ENCODE measurements around the gene DERA. TPM values are rescaled to one million over a fixed set of nuclear protein-coding genes. Genes with fewer than 3 reads are reported as not detected.

Gene DERA
- total and polyA plus RNA-seq, 4 donors: 15.5 to 57.2 (median 23.7) TPM

GRCh38 chr12:15919418-15919817 is 8.3 kb downstream of the DERA start:
- ATAC-seq (ENCODE audit: low FRiP score): no peak
- intact Hi-C loops (cut with DNase I): no loop called here
- H3K36me3 ChIP-seq (ENCODE audit: control insufficient read depth in 1 of 2, insufficient read depth in 2 of 2, low read length in 1 of 2): no peaks in the 10 kb centered on the region
- H3K27ac ChIP-seq (ENCODE audit: low read depth in 1 of 2, low read length in 2 of 2): no peak overlapping the region
- no peak for DNase-seq
- H3K4me3 ChIP-seq (ENCODE audit: low read length in 2 of 2): no peak overlapping the region
- 66 to 71% methylated on average over 2 of the region's 2 CpGs for WGBS, 2 donors
- H3K4me1 ChIP-seq (ENCODE audit: control insufficient read depth in 1 of 2, insufficient read depth in 2 of 2, low read length in 2 of 2): peaks cover 0 to 3% of the 10 kb centered on the region in 2 donors
- no peaks in the 10 kb centered on the region for H3K9me3 ChIP-seq (ENCODE audit: control insufficient read depth, low read length)
- H3K27me3 ChIP-seq (ENCODE audit: control insufficient read depth in 1 of 2, insufficient read depth in 2 of 2, low read length in 1 of 2): no peaks in the 10 kb centered on the region

GRCh38 chr12:15924956-15925355 is 13.8 kb downstream of the DERA start:
- no peak for ATAC-seq (ENCODE audit: low FRiP score)
- Histone ChIP-seq H3K4me1 (ENCODE audit: control insufficient read depth in 1 of 2, insufficient read depth in 2 of 2, low read length in 2 of 2) (peaks cover 0 to 2% of the 10 kb centered on the region in 2 donors), H3K36me3 (ENCODE audit: control insufficient read depth in 1 of 2, insufficient read depth in 2 of 2, low read length in 1 of 2) (no peaks in the 10 kb centered on the region), H3K27ac (ENCODE audit: low read depth in 1 of 2, low read length in 2 of 2) (no peak overlapping the region), H3K4me3 (ENCODE audit: low read length in 2 of 2) (no peak overlapping the region), H3K9me3 (ENCODE audit: control insufficient read depth, low read length) (no peaks in the 10 kb centered on the region), H3K27me3 (ENCODE audit: control insufficient read depth in 1 of 2, insufficient read depth in 2 of 2, low read length in 1 of 2) (no peaks in the 10 kb centered on the region)
- intact Hi-C loops (cut with DNase I): no loop called here
- DNase-seq: no peak
- 97 to 100% methylated on average over 1 of the region's 1 CpG for WGBS, 2 donors

DNA sequence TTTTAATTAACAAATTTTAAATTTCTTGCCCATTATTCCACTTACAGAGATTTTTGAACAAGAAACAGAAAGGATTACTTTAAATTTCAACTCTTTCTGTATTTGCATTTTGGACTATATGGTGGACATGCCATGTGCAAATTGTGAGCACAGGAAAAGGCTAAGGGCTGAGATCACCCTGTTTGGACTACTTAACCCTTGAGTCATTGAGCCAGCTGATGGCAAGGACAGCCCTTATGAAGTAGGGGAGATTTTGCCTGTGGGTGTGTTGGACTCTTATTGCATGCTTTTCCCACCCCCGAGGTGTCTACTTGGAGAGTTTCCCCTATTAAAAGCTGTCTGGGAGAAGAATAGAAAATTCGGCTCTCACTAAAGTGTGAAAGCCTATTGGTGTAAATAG is 17.2 kb downstream of the DERA start:
- intact Hi-C loops (cut with DNase I): no loop called here
- Histone ChIP-seq H3K27me3 (ENCODE audit: control insufficient read depth in 1 of 2, insufficient read depth in 2 of 2, low read length in 1 of 2) (no peaks in the 10 kb centered on the region), H3K4me1 (ENCODE audit: control insufficient read depth in 1 of 2, insufficient read depth in 2 of 2, low read length in 2 of 2) (peaks cover 0 to 2% of the 10 kb centered on the region in 2 donors), H3K36me3 (ENCODE audit: control insufficient read depth in 1 of 2, insufficient read depth in 2 of 2, low read length in 1 of 2) (no peaks in the 10 kb centered on the region), H3K27ac (ENCODE audit: low read depth in 1 of 2, low read length in 2 of 2) (no peak overlapping the region), H3K4me3 (ENCODE audit: low read length in 2 of 2) (no peak overlapping the region), H3K9me3 (ENCODE audit: control insufficient read depth, low read length) (no peaks in the 10 kb centered on the region)
- WGBS, 2 donors: 21 to 42% methylated on average over 2 of the region's 2 CpGs
- ATAC-seq (ENCODE audit: low FRiP score): no peak
- DNase-seq: no peak

DNA sequence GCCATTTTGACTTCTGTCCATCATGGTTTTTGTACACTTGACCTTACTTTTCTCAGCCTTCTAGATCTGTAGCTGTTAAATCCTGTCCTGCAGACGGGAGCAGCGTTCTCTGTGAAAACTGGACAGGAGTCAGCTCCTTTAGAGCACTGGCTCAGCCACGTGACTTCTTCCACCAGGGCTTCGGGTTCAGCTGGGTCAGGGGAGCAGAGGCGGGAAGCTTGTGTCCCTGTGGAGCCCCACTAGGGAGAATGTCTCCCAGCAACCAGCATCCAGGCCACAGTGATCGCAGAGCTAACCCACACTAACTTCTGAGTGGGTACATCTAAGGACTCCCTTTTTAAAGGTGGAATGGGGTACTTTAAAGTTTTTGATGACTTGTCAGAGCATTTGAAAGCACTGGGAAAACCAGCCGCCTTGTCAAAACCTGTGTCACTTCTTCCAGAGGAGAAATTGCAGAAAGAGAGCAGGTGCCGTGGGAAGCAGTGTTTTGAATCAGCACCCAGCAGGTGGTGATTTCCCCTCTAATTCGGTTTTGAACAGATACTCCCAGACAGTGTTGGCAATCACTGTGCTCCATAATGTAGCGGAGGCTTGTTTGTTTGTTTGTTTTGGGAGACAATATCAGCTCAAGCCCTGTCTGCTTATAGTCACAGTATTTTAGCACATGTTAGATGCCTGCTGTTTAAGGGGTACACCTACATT is 17.9 kb downstream of the DERA start:
- Histone ChIP-seq H3K36me3 (ENCODE audit: control insufficient read depth in 1 of 2, insufficient read depth in 2 of 2, low read length in 1 of 2) (no peaks in the 10 kb centered on the region), H3K4me3 (ENCODE audit: low read length in 2 of 2) (no peak overlapping the region), H3K9me3 (ENCODE audit: control insufficient read depth, low read length) (no peaks in the 10 kb centered on the region), H3K27me3 (ENCODE audit: control insufficient read depth in 1 of 2, insufficient read depth in 2 of 2, low read length in 1 of 2) (no peaks in the 10 kb centered on the region), H3K27ac (ENCODE audit: low read depth in 1 of 2, low read length in 2 of 2) (no peak overlapping the region), H3K4me1 (ENCODE audit: control insufficient read depth in 1 of 2, insufficient read depth in 2 of 2, low read length in 2 of 2) (peaks cover 0 to 2% of the 10 kb centered on the region in 2 donors)
- no peak for DNase-seq
- WGBS, 2 donors: 49 to 59% methylated on average over 10 of the region's 10 CpGs
- intact Hi-C loops (cut with DNase I): no loop called here
- ATAC-seq (ENCODE audit: low FRiP score): no peak

- Histone ChIP-seq H3K27me3 (ENCODE audit: control insufficient read depth in 1 of 2, insufficient read depth in 2 of 2, low read length in 1 of 2) (no peaks in the 10 kb centered on the region), H3K9me3 (ENCODE audit: control insufficient read depth, low read length) (peaks cover 2% of the 10 kb centered on the region), H3K4me3 (ENCODE audit: low read length in 2 of 2) (no peak overlapping the region), H3K36me3 (ENCODE audit: control insufficient read depth in 1 of 2, insufficient read depth in 2 of 2, low read length in 1 of 2) (no peaks in the 10 kb centered on the region), H3K4me1 (ENCODE audit: control insufficient read depth in 1 of 2, insufficient read depth in 2 of 2, low read length in 2 of 2) (peaks cover 0 to 2% of the 10 kb centered on the region in 2 donors), H3K27ac (ENCODE audit: low read depth in 1 of 2, low read length in 2 of 2) (no peak overlapping the region)
- no peak for DNase-seq
- intact Hi-C loops (cut with DNase I): no loop called here
- 50 to 53% methylated on average over 3 of the region's 3 CpGs for WGBS, 2 donors
- no peak for ATAC-seq (ENCODE audit: low FRiP score)
These were observed 20.5 kb downstream of the DERA start for GRCh38 chr12:15931590-15932053.

- Histone ChIP-seq H3K9me3 (ENCODE audit: control insufficient read depth, low read length) (peaks cover 2% of the 10 kb centered on the region), H3K36me3 (ENCODE audit: control insufficient read depth in 1 of 2, insufficient read depth in 2 of 2, low read length in 1 of 2) (no peaks in the 10 kb centered on the region), H3K4me1 (ENCODE audit: control insufficient read depth in 1 of 2, insufficient read depth in 2 of 2, low read length in 2 of 2) (peaks cover 0 to 2% of the 10 kb centered on the region in 2 donors), H3K4me3 (ENCODE audit: low read length in 2 of 2) (no peak overlapping the region), H3K27me3 (ENCODE audit: control insufficient read depth in 1 of 2, insufficient read depth in 2 of 2, low read length in 1 of 2) (no peaks in the 10 kb centered on the region), H3K27ac (ENCODE audit: low read depth in 1 of 2, low read length in 2 of 2) (no peak overlapping the region)
- 100% methylated on average over 1 of the region's 1 CpG for WGBS, 2 donors
- intact Hi-C loops (cut with DNase I): no loop called here
- ATAC-seq (ENCODE audit: low FRiP score) (no peak), DNase-seq (no peak)
These were observed 21.2 kb downstream of the DERA start for GRCh38 chr12:15932327-15932726.

DNA sequence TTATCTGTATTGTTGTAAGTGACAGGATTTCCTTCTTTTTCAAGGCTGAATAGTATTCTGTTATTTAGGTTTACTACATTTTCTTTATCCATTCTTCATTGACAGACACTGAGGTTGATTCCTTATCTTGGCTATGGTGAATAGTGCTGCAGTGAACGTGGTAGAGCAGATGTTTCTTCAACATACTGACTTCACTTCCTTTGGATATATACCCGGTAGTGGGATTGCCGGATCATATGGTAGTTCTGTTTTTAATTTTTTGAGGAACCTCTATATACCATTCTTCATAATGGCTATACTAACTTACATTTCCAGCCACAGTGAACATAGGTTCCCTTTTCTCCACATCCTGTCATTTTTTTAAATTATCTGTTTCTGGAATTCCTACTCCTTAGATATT is 21.8 kb downstream of the DERA start:
- WGBS, 2 donors: 91 to 95% methylated on average over 3 of the region's 3 CpGs
- no peak overlapping the region for H3K4me3 ChIP-seq (ENCODE audit: low read length in 2 of 2)

DNA sequence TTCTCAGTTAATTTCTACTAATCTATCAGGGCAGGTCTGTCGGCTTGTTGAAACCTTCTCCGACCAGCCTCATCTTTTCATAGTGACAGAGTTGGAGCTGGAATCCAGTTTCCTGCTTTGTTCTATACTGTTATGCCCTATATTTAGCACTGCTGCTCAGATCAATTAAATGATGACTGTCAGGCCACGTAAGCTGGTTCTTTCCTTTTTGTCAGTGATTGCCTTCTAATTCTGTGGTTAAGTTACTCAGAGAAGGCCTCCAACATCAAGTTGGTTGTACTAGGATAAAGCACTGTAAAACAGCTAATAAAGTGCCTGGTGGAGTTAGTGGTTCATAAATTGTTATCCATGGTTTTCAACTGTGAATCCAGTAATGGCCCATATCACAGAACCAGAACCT is 22.6 kb downstream of the DERA start:
- intact Hi-C loops (cut with DNase I): no loop called here
- Histone ChIP-seq H3K36me3 (ENCODE audit: control insufficient read depth in 1 of 2, insufficient read depth in 2 of 2, low read length in 1 of 2) (no peaks in the 10 kb centered on the region), H3K4me1 (ENCODE audit: control insufficient read depth in 1 of 2, insufficient read depth in 2 of 2, low read length in 2 of 2) (no peaks in the 10 kb centered on the region), H3K9me3 (ENCODE audit: control insufficient read depth, low read length) (peaks cover 2% of the 10 kb centered on the region), H3K27me3 (ENCODE audit: control insufficient read depth in 1 of 2, insufficient read depth in 2 of 2, low read length in 1 of 2) (no peaks in the 10 kb centered on the region), H3K4me3 (ENCODE audit: low read length in 2 of 2) (no peak overlapping the region), H3K27ac (ENCODE audit: low read depth in 1 of 2, low read length in 2 of 2) (no peak overlapping the region)
- ATAC-seq (ENCODE audit: low FRiP score) (no peak), DNase-seq (no peak)
- 95 to 96% methylated on average over 3 of the region's 3 CpGs for WGBS, 2 donors

More for the DNA sequence above, 21.8 kb downstream of the DERA start:
- Histone ChIP-seq H3K4me1 (ENCODE audit: control insufficient read depth in 1 of 2, insufficient read depth in 2 of 2, low read length in 2 of 2) (peaks cover 0 to 2% of the 10 kb centered on the region in 2 donors), H3K9me3 (ENCODE audit: control insufficient read depth, low read length) (peaks cover 2% of the 10 kb centered on the region), H3K27ac (ENCODE audit: low read depth in 1 of 2, low read length in 2 of 2) (no peak overlapping the region), H3K36me3 (ENCODE audit: control insufficient read depth in 1 of 2, insufficient read depth in 2 of 2, low read length in 1 of 2) (no peaks in the 10 kb centered on the region), H3K27me3 (ENCODE audit: control insufficient read depth in 1 of 2, insufficient read depth in 2 of 2, low read length in 1 of 2) (no peaks in the 10 kb centered on the region)
- ATAC-seq (ENCODE audit: low FRiP score) (no peak), DNase-seq (no peak)
- intact Hi-C loops (cut with DNase I): no loop called here

- DNase-seq: no peak
- Histone ChIP-seq H3K9me3 (ENCODE audit: control insufficient read depth, low read length) (peaks cover 3% of the 10 kb centered on the region), H3K4me1 (ENCODE audit: control insufficient read depth in 1 of 2, insufficient read depth in 2 of 2, low read length in 2 of 2) (no peaks in the 10 kb centered on the region), H3K27ac (ENCODE audit: low read depth in 1 of 2, low read length in 2 of 2) (no peak overlapping the region), H3K27me3 (ENCODE audit: control insufficient read depth in 1 of 2, insufficient read depth in 2 of 2, low read length in 1 of 2) (no peaks in the 10 kb centered on the region), H3K4me3 (ENCODE audit: low read length in 2 of 2) (no peak overlapping the region), H3K36me3 (ENCODE audit: control insufficient read depth in 1 of 2, insufficient read depth in 2 of 2, low read length in 1 of 2) (no peaks in the 10 kb centered on the region)
- intact Hi-C loops (cut with DNase I): no loop called here
- 86% methylated on average over 3 of the region's 3 CpGs for WGBS, 2 donors
- no peak for ATAC-seq (ENCODE audit: low FRiP score)
These were observed 25.6 kb downstream of the DERA start for GRCh38 chr12:15936751-15937150.
